G401 (cell line): ENCODE measurements around the gene RASA3. TPM values are rescaled to one million over a fixed set of nuclear protein-coding genes. Genes with fewer than 3 reads are reported as not detected.
"Not testable (repeated sequence)": the region's sequence is repeated elsewhere in the genome, so short reads cannot be mapped to it uniquely, and the experiment has no call there.

Source experiments
- DNase-seq: peaks from one replicate; pipeline ENCODE4 v3.0.0-alpha.2; 2015; ENCODE audit warnings: low spot score
- in situ Hi-C: cut with HindIII; loops from 2 replicates; pipeline ENCODE4 v1.10.0; 2016; ENCODE audit warnings: low sequenced_read_pairs, mixed read lengths
- total RNA-seq: library from RNA; depleted of rRNA; stranded (reverse); fragments of >200 nt; shearing (Covaris generic); gene quantifications from 2 replicates; pipeline ENCODE4 v1.2.3, GENCODE V29; 2014; rRNA removed

The RASA3 gene
- total RNA-seq: 11.9 and 13.7 TPM in 2 replicates

- in situ Hi-C loops: no loop called here
- peak; percentile 77 for DNase-seq
Observed at GRCh38 chr13:114132419-114133121, at the start of gene RASA3. TSS of gene RASA3 (minus strand) at chr13:114132623. CDS start at chr13:114132489, 134 bp downstream.

DNA sequence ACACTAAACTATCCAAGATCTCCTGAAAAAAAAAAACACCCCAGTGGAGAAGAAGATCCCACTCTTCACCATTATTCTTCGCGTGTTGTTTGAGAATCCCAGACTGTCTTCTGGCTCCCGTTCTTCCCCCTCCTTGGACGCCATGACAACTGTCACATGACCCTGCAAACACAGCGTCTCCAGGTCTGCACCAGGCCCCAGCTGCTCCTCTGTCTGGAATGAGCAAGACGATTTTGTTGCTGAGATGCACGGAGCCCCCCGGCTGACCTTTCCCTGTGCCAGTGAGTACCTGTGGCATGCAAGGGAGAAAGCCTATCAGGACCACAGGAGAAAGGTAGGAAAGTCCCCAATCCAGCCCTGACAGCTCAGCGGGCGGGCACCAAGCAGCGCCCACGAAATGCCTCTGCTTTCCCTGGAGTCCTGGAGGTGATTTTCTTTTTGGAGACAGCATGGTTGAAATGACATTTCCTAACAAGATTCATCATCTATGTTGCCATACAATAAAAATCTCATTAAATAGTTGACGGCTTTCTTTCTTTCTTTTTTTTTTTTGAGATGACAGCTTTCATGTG lies 46.8 kb upstream of the RASA3 start, which contains the start of gene CFAP97D2:
Gene CFAP97D2, plus strand, starts transcription at position 171 of the 572 bp plus-strand sequence. Its CDS starts 74 bp downstream, at position 245.
- no peak for DNase-seq
- in situ Hi-C loops: no loop called here

- in situ Hi-C loops: no loop called here
- DNase-seq: no peak
Observed at GRCh38 chr13:114177245-114178010, 45.0 kb upstream of the RASA3 start.

- DNase-seq, in situ Hi-C loops: not testable (repeated sequence)
Observed at GRCh38 chr13:114176359-114176902, 44.0 kb upstream of the RASA3 start.

DNA sequence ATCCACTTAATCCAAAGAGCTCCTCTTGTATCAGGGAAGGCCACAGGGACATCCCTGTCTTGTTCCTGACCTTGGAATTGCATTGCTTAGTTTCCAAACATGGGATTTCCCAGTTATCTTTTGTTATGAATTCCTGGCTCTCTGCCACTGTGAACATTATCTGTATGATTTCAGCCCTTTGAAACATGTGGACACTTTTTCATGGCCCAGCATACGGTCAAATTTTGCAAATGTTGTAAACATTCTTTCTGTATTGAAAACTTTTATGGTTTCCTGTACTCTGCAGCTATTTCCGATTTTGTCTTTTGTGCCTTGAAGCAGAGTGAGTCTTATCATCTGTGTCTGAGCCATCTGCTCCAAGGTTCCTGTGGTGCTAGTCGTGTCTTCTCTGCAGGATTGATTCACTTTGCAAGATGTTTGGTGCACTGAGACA lies 42.1 kb upstream of the RASA3 start:
- no peak for DNase-seq
- in situ Hi-C loops: no loop called here

DNA sequence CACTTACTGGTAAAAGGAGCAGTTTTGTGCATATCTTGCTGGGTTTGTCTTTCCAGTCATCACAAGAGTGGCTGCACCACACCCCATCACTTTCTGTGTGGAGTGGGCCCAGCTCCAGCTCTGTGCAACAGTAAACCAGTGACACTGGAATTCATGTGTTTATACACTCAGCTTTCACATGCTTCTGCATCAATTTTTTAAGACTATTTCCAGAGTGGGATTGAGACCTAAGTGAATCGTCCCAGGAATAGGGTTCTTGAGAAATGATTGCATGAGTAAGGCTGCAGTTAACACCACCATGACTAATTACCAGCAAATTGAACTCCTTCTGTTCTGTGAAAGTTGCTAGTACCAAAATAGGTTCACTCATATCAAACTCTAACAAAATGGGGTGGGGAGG lies 41.3 kb upstream of the RASA3 start:
- in situ Hi-C loops: no loop called here
- DNase-seq: no peak

DNA sequence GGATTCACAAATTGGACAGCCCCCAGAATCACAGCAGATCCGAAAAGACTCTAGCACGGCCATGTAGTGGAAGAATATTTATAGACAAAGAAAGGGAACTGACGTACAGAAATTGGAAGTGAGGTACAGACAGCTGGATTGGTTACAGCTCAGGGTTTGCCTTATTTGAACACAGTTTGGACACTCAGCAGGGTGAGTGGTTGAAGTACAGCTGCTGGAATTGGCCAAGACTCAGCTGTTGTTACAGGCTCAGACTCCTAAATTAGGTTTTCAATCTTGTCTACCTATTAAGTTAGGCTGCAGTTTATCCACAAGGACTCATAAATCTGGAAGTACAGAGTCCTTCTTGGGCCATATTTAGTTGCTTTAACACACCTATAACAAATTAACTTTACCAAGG lies 40.8 kb upstream of the RASA3 start:
- in situ Hi-C loops: no loop called here
- DNase-seq: no peak

DNA sequence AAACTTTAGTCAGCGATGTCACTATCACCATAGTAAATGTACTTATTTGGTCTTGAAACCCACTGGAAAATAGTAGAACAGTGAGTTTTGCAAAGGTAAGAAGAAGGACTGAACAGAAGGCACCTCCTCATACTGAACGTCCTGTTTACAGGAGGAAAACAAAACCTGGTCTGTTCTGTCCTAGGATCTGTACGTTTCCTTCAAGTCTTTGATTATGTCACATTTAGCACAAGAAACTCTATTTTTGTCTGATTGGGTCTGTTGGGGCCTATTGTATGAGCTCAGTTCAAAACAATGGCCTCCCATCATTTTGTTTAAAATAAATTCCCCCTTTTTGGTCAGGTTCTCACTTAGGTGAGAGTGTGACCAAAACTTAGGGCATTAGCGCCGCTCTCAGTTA lies 35.5 kb upstream of the RASA3 start:
- in situ Hi-C loops: no loop called here
- no peak for DNase-seq

DNA sequence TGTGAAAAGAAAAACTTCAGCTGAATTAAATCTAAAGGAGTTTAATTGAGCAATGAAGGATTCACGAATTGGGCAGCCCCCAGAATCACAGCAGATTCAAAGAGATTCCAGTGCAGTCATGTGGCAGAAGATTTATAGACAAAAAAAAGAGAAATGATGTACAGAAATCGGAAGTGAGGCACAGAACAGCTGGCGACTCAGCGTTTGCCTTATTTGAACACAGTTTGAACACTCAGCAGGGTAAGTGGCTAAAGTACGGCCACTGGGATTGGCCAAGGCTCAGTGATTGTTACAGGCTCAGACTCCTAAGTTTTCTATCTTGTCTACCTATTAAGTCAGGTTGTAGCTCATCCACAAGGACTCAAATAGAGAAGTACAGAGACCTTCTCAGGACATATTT lies 35.0 kb upstream of the RASA3 start:
- in situ Hi-C loops: no loop called here
- no peak for DNase-seq

DNA sequence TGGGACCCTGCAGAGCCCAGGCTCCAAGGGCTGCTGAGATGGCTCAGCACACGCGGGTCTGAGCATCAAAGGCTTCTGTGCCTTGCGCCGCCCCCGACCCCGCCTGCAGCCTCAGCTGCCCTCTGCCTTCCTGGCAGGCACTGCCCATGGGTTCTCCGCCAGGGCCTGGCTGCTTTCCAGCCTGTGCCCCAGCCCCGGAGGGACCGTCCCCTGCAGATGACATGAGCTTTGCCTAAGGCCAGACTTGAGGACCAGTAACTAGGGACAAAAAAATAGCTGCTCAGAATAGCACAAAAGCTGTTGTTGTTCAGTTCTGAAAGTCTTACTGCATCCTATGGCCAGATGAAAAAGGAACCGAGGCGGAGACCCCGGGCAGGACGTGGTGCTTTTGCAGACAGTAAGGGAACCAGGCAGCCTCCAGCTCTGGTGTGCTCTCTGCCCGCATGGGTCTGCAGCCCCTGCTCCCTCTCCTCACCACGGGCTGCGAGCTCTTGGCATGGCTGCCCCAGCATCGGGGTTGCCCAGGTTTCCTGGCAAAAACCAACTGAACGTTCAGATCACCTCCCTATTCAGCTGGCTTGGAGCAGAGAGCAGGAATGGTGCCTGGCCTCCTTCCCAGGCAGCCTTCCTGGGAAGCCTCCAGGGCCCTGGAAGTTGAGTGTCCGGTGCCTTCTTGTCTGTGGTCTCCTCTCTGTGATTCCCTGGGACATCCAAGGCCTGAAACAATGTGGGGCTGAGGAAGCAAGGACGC lies 34.1 kb upstream of the RASA3 start:
- in situ Hi-C loops: no loop called here
- DNase-seq: peak; percentile 71

GRCh38 chr13:114164681-114165429 lies 32.4 kb upstream of the RASA3 start:
- no peak for DNase-seq
- in situ Hi-C loops: no loop called here

DNA sequence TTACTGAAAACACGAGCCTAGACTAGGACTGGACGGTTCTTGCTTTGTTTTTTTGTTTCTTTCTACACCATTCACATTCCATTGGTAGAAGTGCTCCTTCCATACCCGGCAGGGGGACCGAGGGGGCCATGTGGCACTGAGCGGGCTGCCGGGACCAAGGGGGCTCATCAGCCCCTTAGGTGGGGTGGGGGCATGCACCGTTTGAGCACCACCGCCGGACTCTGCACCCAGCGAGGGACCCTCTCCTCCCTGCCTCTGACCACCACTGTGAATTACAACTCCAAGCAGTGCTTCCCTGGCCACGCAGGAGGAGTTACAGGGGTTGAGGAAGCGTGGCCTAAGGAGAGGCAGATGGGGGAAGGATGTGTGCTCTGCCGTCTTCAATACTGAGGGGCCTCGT lies 31.6 kb upstream of the RASA3 start:
- DNase-seq: no peak
- in situ Hi-C loops: no loop called here

- in situ Hi-C loops: no loop called here
- DNase-seq: no peak
Observed at GRCh38 chr13:114162533-114162922, 30.1 kb upstream of the RASA3 start.

DNA sequence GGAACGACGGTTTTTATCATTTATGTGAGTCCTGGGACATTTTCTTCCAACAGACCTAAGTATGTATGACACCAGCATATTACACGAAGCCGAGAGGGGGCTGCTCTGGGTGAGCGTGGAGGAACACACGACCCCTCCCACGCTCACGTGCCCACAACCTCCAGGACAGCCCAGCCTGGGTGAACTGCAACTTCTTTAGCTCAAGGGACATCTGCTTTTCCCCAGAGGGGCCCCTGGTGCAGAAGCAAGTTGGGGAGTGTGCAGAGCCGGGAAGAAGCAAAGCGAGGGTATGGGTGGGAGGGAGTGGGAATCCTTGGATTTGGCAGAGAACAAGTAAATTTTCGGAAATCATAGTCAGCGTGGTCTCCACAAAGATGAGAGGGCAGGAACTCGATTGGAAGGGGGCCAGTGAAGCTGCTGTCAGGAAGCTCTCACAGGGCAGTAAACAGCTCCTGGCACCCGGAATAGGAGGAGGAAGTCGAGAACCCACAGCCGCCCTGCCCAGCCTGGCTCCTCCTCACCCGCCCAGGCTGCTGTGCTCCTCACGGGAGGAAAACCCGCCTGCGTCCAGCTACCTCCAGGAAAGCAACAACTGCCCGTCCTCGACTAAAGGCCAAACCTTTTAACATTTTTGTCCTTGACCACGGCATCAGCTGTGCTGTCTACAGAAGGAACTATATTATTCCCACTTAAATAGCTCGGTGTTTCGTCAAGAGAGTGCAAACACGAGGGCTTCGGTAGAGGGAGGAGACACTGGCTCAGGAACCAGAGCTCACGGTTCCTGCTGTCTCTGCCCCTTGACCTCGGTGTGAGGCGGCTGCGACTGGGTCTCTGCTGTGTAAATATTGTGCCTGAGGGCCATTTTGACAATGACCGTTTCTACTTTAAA lies 29.5 kb upstream of the RASA3 start:
- in situ Hi-C loops: no loop called here
- DNase-seq: no peak

GRCh38 chr13:114161028-114161556 lies 28.7 kb upstream of the RASA3 start:
- no peak for DNase-seq
- in situ Hi-C loops: no loop called here

DNA sequence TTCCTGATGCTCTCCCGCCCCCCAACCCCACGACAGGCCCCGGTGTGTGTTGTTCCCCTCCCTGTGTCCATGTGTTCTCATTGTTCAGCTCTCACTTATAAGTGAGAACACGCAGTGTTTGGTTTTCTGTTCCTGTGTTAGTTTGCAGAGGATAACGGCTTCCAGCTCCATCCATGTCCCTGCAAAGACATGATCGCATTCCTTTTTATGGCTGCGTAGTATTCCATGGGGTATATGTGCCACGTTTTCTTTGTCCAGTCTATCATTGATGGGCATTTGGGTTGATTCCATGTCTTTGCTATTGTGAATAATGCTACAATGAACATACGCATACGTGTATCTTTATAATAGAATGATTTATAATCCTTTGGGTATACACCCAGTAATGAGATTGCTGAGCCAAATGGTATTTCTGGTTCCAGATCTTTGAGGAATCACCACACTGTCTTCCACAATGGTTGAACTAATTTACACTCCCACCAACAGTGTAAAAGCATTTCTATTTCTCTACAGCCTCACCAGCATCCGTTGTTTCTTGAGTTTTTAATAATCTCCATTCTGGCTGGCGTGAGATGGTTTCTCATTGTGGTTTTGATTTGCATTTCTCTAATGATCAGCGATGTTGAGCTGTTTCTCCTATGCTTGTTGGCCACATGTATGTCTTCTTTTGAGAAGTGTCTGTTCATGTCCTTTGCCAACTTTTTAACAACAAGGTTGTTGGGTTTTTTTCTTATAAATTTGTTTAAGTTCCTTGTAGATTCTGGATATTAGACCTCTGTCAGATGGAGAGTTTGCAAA lies 26.6 kb upstream of the RASA3 start:
- in situ Hi-C loops, DNase-seq: not testable (repeated sequence)
